ENCODE results near the gene NSD2.

DNA sequence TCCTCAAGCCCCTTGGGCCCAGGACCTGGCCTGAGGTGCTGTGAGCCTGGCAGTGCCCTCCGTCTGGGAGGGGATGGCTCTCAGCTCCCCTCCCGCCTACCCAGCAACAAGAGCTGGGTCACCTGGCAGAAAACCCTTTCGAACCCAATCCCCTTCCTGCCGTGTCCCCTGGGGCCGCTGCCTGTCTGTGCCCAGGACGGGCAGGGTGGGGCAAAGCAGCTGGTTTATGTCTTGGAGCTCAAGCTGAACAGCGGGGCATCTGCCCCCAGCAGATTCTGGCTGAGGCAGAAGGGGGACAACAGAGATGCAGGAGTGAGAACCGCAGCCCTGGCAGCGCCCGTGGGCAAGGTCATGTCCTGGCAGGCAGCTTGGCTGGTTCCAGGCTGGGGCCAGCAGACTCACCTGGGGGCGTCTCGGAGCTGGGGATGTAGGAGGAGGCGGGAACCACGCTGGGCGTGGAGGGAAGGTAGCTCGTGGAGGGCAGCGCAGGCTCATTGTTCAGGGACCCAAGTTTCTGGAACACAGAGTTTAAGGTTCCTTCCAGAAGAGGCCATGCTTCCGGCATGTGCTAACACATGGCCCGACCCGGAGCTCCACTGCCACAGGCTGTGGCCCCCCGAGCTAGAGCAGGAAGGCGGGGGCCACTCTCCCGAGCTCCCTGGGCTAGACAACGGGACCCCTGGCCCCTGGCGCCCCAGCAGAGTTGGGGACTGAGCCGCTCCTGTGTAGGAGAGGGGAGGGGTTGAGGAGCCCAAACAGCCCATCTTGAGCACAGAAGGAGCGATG is 113.4 kb downstream of the NSD2 start:
- TF ChIP-seq, protein P1, sequence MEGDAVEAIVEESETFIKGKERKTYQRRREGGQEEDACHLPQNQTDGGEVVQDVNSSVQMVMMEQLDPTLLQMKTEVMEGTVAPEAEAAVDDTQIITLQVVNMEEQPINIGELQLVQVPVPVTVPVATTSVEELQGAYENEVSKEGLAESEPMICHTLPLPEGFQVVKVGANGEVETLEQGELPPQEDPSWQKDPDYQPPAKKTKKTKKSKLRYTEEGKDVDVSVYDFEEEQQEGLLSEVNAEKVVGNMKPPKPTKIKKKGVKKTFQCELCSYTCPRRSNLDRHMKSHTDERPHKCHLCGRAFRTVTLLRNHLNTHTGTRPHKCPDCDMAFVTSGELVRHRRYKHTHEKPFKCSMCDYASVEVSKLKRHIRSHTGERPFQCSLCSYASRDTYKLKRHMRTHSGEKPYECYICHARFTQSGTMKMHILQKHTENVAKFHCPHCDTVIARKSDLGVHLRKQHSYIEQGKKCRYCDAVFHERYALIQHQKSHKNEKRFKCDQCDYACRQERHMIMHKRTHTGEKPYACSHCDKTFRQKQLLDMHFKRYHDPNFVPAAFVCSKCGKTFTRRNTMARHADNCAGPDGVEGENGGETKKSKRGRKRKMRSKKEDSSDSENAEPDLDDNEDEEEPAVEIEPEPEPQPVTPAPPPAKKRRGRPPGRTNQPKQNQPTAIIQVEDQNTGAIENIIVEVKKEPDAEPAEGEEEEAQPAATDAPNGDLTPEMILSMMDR (IDR thresholded peaks at IDR 0.05) = no peak
- no peak for TF ChIP-seq POLR2A (IDR thresholded peaks at IDR 0.05)

Data from right lobe of liver (tissue), 4 donors.